Measurements from ENCODE around the gene ISG15. TPM values are rescaled to one million over a fixed set of nuclear protein-coding genes. Genes with fewer than 3 reads are reported as not detected.
A peak's percentile ranks its signal among the peaks of the same experiment; 100 is the strongest.

The ISG15 gene
- total RNA-seq, 1 experiment from 2014 or later, result 63.1 TPM

GRCh38 chr1:997993-998744 lies 15.1 kb upstream of the ISG15 start:
- H3K36me3 ChIP-seq (ENCODE audit: control insufficient read depth, insufficient read depth, low read length), result no peaks in the 10 kb centered on the region
- H3K4me1 ChIP-seq, result peaks cover 25% of the 10 kb centered on the region
- Mint-ChIP-seq H3K27me3 (ENCODE audit: insufficient read depth, unreplicated experiment) (no peaks in the 10 kb centered on the region), H3K36me3 (ENCODE audit: insufficient read depth, unreplicated experiment) (peaks cover 40% of the 10 kb centered on the region), H3K27ac (ENCODE audit: unreplicated experiment) (no peak overlapping the region), H3K4me1 (ENCODE audit: low read depth, unreplicated experiment) (no peaks in the 10 kb centered on the region), H3K4me3 (ENCODE audit: unreplicated experiment) (peak overlapping the region; percentile 79), H3K9me3 (ENCODE audit: unreplicated experiment) (no peaks in the 10 kb centered on the region)
- H3K9me3 ChIP-seq, result no peaks in the 10 kb centered on the region
- POLR2A ChIA-PET, result interaction anchor here (0.5 kb wide), 1 partner anchor 320 kb away, joined by 4 read pairs; no protein-coding TSS in a partner anchor
- peak overlapping the region; percentile 87 for H3K4me3 ChIP-seq (ENCODE audit: low read depth, low read length)
- BruUV-seq (replicated peaks), result no TSS peak
- peak in 1 of 2 experiments; percentile 59 for DNase-seq
- CTCF ChIA-PET, result interaction anchor here (0.6 kb wide), 1 partner anchor 22 kb away, joined by 3 read pairs; no protein-coding TSS in a partner anchor
- H3K27me3 ChIP-seq (replicated peaks; ENCODE audit: control insufficient read depth, insufficient read depth, low read length), result no peaks in the 10 kb centered on the region
- TF ChIP-seq, protein P1, sequence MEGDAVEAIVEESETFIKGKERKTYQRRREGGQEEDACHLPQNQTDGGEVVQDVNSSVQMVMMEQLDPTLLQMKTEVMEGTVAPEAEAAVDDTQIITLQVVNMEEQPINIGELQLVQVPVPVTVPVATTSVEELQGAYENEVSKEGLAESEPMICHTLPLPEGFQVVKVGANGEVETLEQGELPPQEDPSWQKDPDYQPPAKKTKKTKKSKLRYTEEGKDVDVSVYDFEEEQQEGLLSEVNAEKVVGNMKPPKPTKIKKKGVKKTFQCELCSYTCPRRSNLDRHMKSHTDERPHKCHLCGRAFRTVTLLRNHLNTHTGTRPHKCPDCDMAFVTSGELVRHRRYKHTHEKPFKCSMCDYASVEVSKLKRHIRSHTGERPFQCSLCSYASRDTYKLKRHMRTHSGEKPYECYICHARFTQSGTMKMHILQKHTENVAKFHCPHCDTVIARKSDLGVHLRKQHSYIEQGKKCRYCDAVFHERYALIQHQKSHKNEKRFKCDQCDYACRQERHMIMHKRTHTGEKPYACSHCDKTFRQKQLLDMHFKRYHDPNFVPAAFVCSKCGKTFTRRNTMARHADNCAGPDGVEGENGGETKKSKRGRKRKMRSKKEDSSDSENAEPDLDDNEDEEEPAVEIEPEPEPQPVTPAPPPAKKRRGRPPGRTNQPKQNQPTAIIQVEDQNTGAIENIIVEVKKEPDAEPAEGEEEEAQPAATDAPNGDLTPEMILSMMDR (IDR thresholded peaks at IDR 0.05; ENCODE audit: insufficient read depth in 1 of 2, low read depth in 1 of 2, low read length in 1 of 2, severe bottlenecking in 1 of 2, unreplicated experiment in 1 of 2), result no peak
- intact Hi-C loops (cut with micrococcal nuclease; ENCODE audit: unreplicated experiment), result loop anchor here (5.0 kb wide), 1 partner anchor 74 kb away; the partner anchor contains the start of gene RNF223

DNA sequence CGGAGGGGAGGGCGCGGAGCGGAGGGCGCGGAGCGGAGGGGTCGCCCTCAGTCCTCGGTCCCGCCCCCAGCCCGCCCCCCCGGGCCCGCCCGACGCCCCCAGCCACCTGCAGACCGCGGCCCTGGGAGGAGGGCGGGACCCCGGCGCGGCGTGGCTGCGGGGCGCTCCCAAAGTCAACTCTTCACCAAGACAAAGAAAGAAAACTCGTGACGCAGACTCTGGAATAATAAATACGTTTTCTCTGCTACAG lies 14.6 kb upstream of the ISG15 start:
- H3K9me3 Mint-ChIP-seq (ENCODE audit: unreplicated experiment), result no peaks in the 10 kb centered on the region
- H3K4me3 ChIP-seq (ENCODE audit: low read depth, low read length), result peak overlapping the region; percentile 87
- peak overlapping the region; percentile 79 for H3K4me3 Mint-ChIP-seq (ENCODE audit: unreplicated experiment)
- TF ChIP-seq, protein P1 (IDR thresholded peaks at IDR 0.05; ENCODE audit: insufficient read depth in 1 of 2, low read depth in 1 of 2, low read length in 1 of 2, severe bottlenecking in 1 of 2, unreplicated experiment in 1 of 2), result no peak
- no peak overlapping the region for H3K27ac Mint-ChIP-seq (ENCODE audit: unreplicated experiment)
- ChIA-PET CTCF (interaction anchor here (0.6 kb wide), 1 partner anchor 22 kb away, joined by 3 read pairs; no protein-coding TSS in a partner anchor), POLR2A (no interaction called here)
- no TSS peak for BruUV-seq (replicated peaks)
- peaks cover 28% of the 10 kb centered on the region for H3K4me1 ChIP-seq
- DNase-seq, result no peak
- no peaks in the 10 kb centered on the region for H3K36me3 ChIP-seq (ENCODE audit: control insufficient read depth, insufficient read depth, low read length)
- no peaks in the 10 kb centered on the region for H3K9me3 ChIP-seq
- no peaks in the 10 kb centered on the region for H3K27me3 ChIP-seq (replicated peaks; ENCODE audit: control insufficient read depth, insufficient read depth, low read length)
- H3K4me1 Mint-ChIP-seq (ENCODE audit: low read depth, unreplicated experiment), result no peaks in the 10 kb centered on the region
- no peaks in the 10 kb centered on the region for H3K27me3 Mint-ChIP-seq (ENCODE audit: insufficient read depth, unreplicated experiment)
- H3K36me3 Mint-ChIP-seq (ENCODE audit: insufficient read depth, unreplicated experiment), result peaks cover 43% of the 10 kb centered on the region
- intact Hi-C loops (cut with micrococcal nuclease; ENCODE audit: unreplicated experiment), result loop anchor here (5.0 kb wide), 1 partner anchor 74 kb away; the partner anchor contains the start of gene RNF223

DNA sequence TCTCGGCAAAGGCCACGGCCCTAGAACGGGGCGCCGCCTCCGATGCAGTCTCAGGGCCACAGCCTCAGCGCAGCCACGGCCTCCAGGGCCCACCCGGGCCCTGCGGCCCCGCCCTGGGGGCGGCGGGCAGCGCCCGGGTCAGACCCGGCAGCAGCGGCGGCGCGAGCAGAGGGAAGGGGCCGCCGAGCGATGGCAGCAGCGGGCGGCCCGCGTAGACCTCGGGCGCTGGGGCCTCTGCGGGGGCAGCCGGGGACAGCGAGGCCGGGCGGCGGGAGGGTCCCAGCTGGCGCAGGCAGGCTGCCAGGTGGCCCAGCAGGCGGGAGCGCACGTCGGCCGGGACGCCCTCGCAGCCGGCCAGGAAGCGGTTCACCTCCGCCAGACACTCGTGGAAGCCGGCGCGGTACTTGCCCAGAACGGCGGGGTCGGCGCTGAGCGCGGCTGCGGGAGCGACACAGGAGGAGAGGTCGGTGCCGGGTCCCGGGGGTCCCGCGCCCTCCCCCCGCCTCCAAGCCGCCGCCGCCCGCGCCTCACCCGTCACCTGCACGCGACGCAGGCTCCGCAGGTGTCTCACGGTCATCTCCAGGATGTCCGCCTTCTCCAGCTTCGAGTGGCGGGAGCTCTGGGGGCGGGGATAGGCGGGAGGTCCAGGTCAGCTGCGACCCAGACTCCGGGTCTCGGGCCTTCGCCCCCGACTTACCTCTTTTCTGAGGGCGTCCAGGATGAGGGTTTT lies 14.1 kb upstream of the ISG15 start:
- Histone ChIP-seq H3K27me3 (replicated peaks; ENCODE audit: control insufficient read depth, insufficient read depth, low read length) (no peaks in the 10 kb centered on the region), H3K4me3 (ENCODE audit: low read depth, low read length) (peak overlapping the region; percentile 87), H3K36me3 (ENCODE audit: control insufficient read depth, insufficient read depth, low read length) (no peaks in the 10 kb centered on the region), H3K4me1 (peaks cover 33% of the 10 kb centered on the region), H3K9me3 (no peaks in the 10 kb centered on the region)
- ChIA-PET POLR2A (interaction anchor here (3.0 kb wide), 1 partner anchor 20 kb away, joined by 16 read pairs; the partner anchor contains the start of gene AGRN), CTCF (no interaction called here)
- H3K9me3 Mint-ChIP-seq (ENCODE audit: unreplicated experiment), result no peaks in the 10 kb centered on the region
- H3K36me3 Mint-ChIP-seq (ENCODE audit: insufficient read depth, unreplicated experiment), result peaks cover 43% of the 10 kb centered on the region
- no peaks in the 10 kb centered on the region for H3K4me1 Mint-ChIP-seq (ENCODE audit: low read depth, unreplicated experiment)
- H3K27ac Mint-ChIP-seq (ENCODE audit: unreplicated experiment), result no peak overlapping the region
- peak overlapping the region; percentile 79 for H3K4me3 Mint-ChIP-seq (ENCODE audit: unreplicated experiment)
- intact Hi-C loops (cut with micrococcal nuclease; ENCODE audit: unreplicated experiment), result loop anchor here (5.0 kb wide), 1 partner anchor 73 kb away; the partner anchor contains the start of gene RNF223
- TF ChIP-seq, protein P1 (IDR thresholded peaks at IDR 0.05; ENCODE audit: insufficient read depth in 1 of 2, low read depth in 1 of 2, low read length in 1 of 2, severe bottlenecking in 1 of 2, unreplicated experiment in 1 of 2), result no peak
- peak in 1 of 2 experiments; percentile 66 for DNase-seq
- no TSS peak for BruUV-seq (replicated peaks)
- H3K27me3 Mint-ChIP-seq (ENCODE audit: insufficient read depth, unreplicated experiment), result no peaks in the 10 kb centered on the region
